ENCODE data around the gene TEKTIP1. TPM values are rescaled to one million over a fixed set of nuclear protein-coding genes. Genes with fewer than 3 reads are reported as not detected.
A peak's percentile ranks its signal among the peaks of the same experiment; 100 is the strongest.

The TEKTIP1 gene
- total and polyA plus RNA-seq, 10 of the 15 experiments (the other 5 are each of a cell fraction or from before 2014, with no cell fraction given): 0.18 to 2.6 (median 0.60) TPM; not detected in 5

- Histone ChIP-seq H3K9me3 (replicated peaks; ENCODE audit: control insufficient read depth, insufficient read depth, low read length) (no peaks in the 10 kb centered on the region; the same call in 2 of the 3 replicates), H3K9ac (ENCODE audit: control insufficient read depth, insufficient read depth, low read length) (no peak overlapping the region), H4K20me1 (ENCODE audit: control insufficient read depth, insufficient read depth) (no peaks in the 10 kb centered on the region), H3K36me3 (ENCODE audit: control insufficient read depth in 2 of 2, insufficient read depth in 2 of 2, low read length in 1 of 2) (peaks cover 6 to 19% of the 10 kb centered on the region in 2 experiments), H2AFZ (ENCODE audit: control insufficient read depth, low read depth, low read length) (no peak overlapping the region), H3K27ac (ENCODE audit: control insufficient read depth, insufficient read depth) (no peak overlapping the region), H3K4me3 (no peak overlapping the region), H3K4me1 (ENCODE audit: control insufficient read depth, insufficient read depth, low read length) (no peaks in the 10 kb centered on the region), H3K79me2 (ENCODE audit: control insufficient read depth, insufficient read depth, low read length) (no peaks in the 10 kb centered on the region), H3K4me2 (ENCODE audit: control insufficient read depth, insufficient read depth) (no peak overlapping the region), H3K27me3 (replicated peaks in 1 of 2; ENCODE audit: control insufficient read depth in 2 of 2, insufficient read depth in 2 of 2, low read length in 1 of 2) (no peaks in the 10 kb centered on the region)
- intact Hi-C loops (cut with micrococcal nuclease; ENCODE audit: unreplicated experiment): no loop called here
- WGBS (ENCODE audit: insufficient coverage, insufficient replicate concordance, low lambda C conversion rate, missing lambda C conversion rate): 98% methylated on average over 29 of the region's 45 CpGs
- DNase-seq (ENCODE audit: low read depth, low spot score) (no peak), ATAC-seq (no peak), FAIRE-seq (no peak)
- BruUV-seq (replicated peaks): TSS peak; percentile 34
- ChIA-PET CTCF (interaction anchor here (1.5 kb wide), 1 partner anchor 63 kb away, joined by 4 read pairs; no protein-coding TSS in a partner anchor), RAD21 (ENCODE audit: unreplicated experiment) (no interaction called here), POLR2A (no interaction called here), SMC1A (ENCODE audit: uncharacterized antibody, unreplicated experiment) (no interaction called here)
- TF ChIP-seq RFX5 (IDR thresholded peaks at IDR 0.05; ENCODE audit: low read depth, low read length): no peak
- no peak for TF ChIP-seq ATF7 (IDR thresholded peaks at IDR 0.05; ENCODE audit: low read depth)
- in situ Hi-C loops (cut with MboI): no loop called here
These were observed 46.7 kb upstream of the TEKTIP1 start for GRCh38 chr19:3492131-3492839.

- Histone ChIP-seq H4K20me1 (ENCODE audit: control insufficient read depth, insufficient read depth) (no peaks in the 10 kb centered on the region), H3K4me2 (ENCODE audit: control insufficient read depth, insufficient read depth) (no peak overlapping the region), H3K9me3 (replicated peaks; ENCODE audit: control insufficient read depth, insufficient read depth, low read length) (no peaks in the 10 kb centered on the region; the same call in 2 of the 3 replicates), H3K4me1 (ENCODE audit: control insufficient read depth, insufficient read depth, low read length) (no peaks in the 10 kb centered on the region), H3K79me2 (ENCODE audit: control insufficient read depth, insufficient read depth, low read length) (no peaks in the 10 kb centered on the region; the same call in 1 of the 2 replicates), H3K27me3 (replicated peaks in 1 of 2; ENCODE audit: control insufficient read depth in 2 of 2, insufficient read depth in 2 of 2, low read length in 1 of 2) (no peaks in the 10 kb centered on the region), H2AFZ (ENCODE audit: control insufficient read depth, low read depth, low read length) (no peak overlapping the region), H3K27ac (ENCODE audit: control insufficient read depth, insufficient read depth) (no peak overlapping the region), H3K4me3 (no peak overlapping the region), H3K9ac (ENCODE audit: control insufficient read depth, insufficient read depth, low read length) (no peak overlapping the region), H3K36me3 (ENCODE audit: control insufficient read depth in 2 of 2, insufficient read depth in 2 of 2, low read length in 1 of 2) (peaks cover 6 to 19% of the 10 kb centered on the region in 2 experiments)
- in situ Hi-C loops (cut with MboI) (no loop called here), intact Hi-C loops (cut with micrococcal nuclease; ENCODE audit: unreplicated experiment) (no loop called here)
- no peak for FAIRE-seq
- ChIA-PET RAD21 (ENCODE audit: unreplicated experiment) (no interaction called here), SMC1A (ENCODE audit: uncharacterized antibody, unreplicated experiment) (no interaction called here), CTCF (no interaction called here), POLR2A (no interaction called here)
- no TSS peak for BruUV-seq (replicated peaks)
- ATAC-seq: no peak
- no peak for DNase-seq (ENCODE audit: low read depth, low spot score)
- WGBS (ENCODE audit: insufficient coverage, insufficient replicate concordance, low lambda C conversion rate, missing lambda C conversion rate): 94% methylated on average over 16 of the region's 16 CpGs
- TF ChIP-seq ZNF217 (IDR thresholded peaks at IDR 0.05) (no peak), CHD2 (IDR thresholded peaks at IDR 0.05; ENCODE audit: borderline replicate concordance, low read depth, low read length) (no peak), TBL1XR1 (IDR thresholded peaks at IDR 0.05; ENCODE audit: low read depth, low read length) (no peak), ZNF24 (IDR thresholded peaks at IDR 0.05) (no peak), SMAD5 (IDR thresholded peaks at IDR 0.05; ENCODE audit: low read depth) (no peak), REST (IDR thresholded peaks at IDR 0.05; ENCODE audit: low read depth, low read length) (no peak), STAT3 (IDR thresholded peaks at IDR 0.05; ENCODE audit: low read depth, low read length) (no peak), IRF3 (IDR thresholded peaks at IDR 0.05) (no peak), RFX5 (IDR thresholded peaks at IDR 0.05; ENCODE audit: low read depth, low read length) (no peak), SUPT20H (IDR thresholded peaks at IDR 0.05; ENCODE audit: borderline replicate concordance, control insufficient read depth, low read depth, low read length) (no peak)
These were observed 46.1 kb upstream of the TEKTIP1 start for GRCh38 chr19:3492919-3493318.
